WI38 (cell line): ENCODE data around the gene SUCLA2.
"Not testable (repeated sequence)": the region's sequence is repeated elsewhere in the genome, so short reads cannot be mapped to it uniquely, and the experiment has no call there.

Source experiments
- H3K4me3 ChIP-seq: 2 replicates; pipeline ENCODE4 v1.5.1; 2011; ENCODE audit warnings: low read depth, mild to moderate bottlenecking, control low read depth, low read length
- CTCF ChIP-seq: IDR thresholded peaks from 2 replicates; pipeline ENCODE4 v1.5.1; 2012; ENCODE audit warnings: low read depth, mild to moderate bottlenecking, control low read depth, low read length

Gene SUCLA2

GRCh38 chr13:48010698-48011097 lies 9.6 kb upstream of the SUCLA2 start:
- H3K4me3 ChIP-seq, result no peak overlapping the region
- no peak for TF ChIP-seq CTCF

GRCh38 chr13:48009284-48009683 lies 8.2 kb upstream of the SUCLA2 start:
- no peak overlapping the region for H3K4me3 ChIP-seq
- TF ChIP-seq CTCF, result no peak

DNA sequence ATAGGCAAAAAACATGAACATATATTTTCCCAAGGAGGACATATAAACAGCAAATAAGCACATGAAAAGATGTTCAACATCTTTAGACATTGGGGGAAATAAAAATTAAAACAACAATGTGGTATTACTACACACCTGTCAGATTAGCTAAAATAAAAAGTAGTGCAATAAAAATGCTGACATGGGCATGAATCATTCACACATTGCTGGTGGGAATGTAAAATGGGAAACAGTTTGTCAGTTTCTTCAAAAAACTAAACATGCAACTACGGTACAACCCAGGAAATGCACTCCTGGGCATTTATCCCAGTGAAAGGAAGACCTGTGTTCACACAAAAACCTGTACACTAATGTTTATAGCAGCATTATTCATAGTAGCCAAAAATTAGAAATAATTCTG lies 5.3 kb upstream of the SUCLA2 start:
- TF ChIP-seq CTCF, result no peak
- no peak overlapping the region for H3K4me3 ChIP-seq

GRCh38 chr13:48004201-48004600 lies 3.1 kb upstream of the SUCLA2 start:
- no peak for TF ChIP-seq CTCF
- no peak overlapping the region for H3K4me3 ChIP-seq

DNA sequence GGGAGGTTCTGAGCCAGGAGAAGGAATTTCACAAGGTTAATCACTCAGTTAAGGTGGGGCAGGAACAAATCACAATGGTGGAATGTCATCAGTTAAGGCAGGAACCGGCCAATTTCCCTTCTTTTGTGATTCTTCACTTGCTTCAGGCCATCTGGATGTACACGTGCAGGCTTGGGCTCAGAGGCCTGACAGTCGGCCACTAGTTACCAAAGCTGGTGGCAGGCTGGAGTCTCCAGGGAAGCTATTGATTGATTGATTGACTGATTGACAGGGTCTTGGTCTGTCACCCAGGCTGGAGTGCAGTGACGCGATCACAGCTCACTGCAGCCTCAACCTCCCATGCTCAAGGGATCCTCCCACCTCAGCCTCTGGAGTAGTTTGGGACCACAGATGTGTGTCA lies 926 bp upstream of the SUCLA2 start:
- H3K4me3 ChIP-seq, result not testable (repeated sequence)

DNA sequence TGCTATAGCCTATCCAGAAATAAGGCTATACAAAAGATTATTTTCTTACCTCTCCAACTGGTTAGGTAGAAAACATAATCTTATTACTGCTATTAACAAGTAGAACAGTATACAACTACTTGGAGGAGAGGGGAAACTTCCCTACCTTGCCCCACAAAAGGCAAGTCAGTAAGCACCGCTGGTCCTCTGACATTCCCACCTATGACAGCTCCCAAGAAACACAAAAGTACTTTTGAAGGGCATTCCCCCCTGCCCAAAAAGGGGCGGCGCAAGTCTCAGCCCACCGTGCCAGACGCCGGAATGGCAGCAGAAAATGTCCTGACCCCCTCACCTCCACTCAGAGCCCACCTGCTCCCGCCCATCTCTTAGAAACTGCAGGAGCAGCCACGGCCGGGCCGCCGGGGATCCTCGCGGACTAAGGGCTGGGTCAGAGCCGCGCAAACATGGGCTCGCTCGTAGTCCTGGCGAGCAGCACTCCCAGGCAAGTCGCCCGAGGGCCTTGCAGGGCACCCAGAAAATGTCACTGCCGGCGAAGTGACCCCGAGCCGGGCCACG lies 437 bp downstream of the SUCLA2 start:
- TF ChIP-seq CTCF, result no peak
- peak overlapping the region; percentile 95 for H3K4me3 ChIP-seq

- H3K4me3 ChIP-seq, result peak overlapping the region; percentile 95
- no peak for TF ChIP-seq CTCF
Measured at GRCh38 chr13:47999973-48000372, 1.1 kb downstream of the SUCLA2 start.

- no peak for TF ChIP-seq CTCF
- H3K4me3 ChIP-seq, result no peak overlapping the region
Measured at GRCh38 chr13:47997384-47997783, 3.7 kb downstream of the SUCLA2 start.
